Measurements from ENCODE around the gene SLC6A1. TPM values are rescaled to one million over a fixed set of nuclear protein-coding genes. Genes with fewer than 3 reads are reported as not detected.

The SLC6A1 gene
- total RNA-seq, 1 experiment from 2014 or later, result not detected

DNA sequence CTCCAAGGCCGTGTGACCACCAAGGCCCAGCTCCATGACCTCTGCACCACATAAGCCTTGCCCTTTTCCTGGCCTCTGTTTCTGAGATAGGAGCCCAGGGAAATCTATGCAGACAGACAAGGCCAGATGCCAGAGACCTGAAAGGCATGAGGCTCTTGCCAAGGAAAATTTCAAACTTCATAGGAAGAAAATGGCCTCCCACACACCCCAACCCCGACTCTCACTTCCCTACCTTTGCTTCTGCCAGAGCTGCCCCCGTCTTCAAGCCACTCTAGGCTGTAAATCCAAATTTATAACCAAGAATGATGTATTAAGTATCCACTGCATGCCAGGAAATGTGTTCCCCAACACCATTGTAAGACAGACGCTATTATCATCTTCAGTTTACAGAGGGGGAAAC, 96.3 kb downstream of the SLC6A1 start:
- H3K4me2 ChIP-seq (ENCODE audit: insufficient read depth, insufficient read length, low read length), result no peak overlapping the region
- no peak overlapping the region for H2BK5ac ChIP-seq (ENCODE audit: insufficient read length, low read length)
- no peaks in the 10 kb centered on the region; a peak in 1 of 5 replicates for H3K9me3 Mint-ChIP-seq
- H3T11ph ChIP-seq (ENCODE audit: low read length), result no peak overlapping the region
- H3K27me3 Mint-ChIP-seq (ENCODE audit: low read depth), result peaks cover 6% of the 10 kb centered on the region
- H3K18ac ChIP-seq (ENCODE audit: insufficient read length, low read depth, low read length), result no peak overlapping the region
- H3K4ac ChIP-seq (ENCODE audit: low read depth, low read length), result no peak overlapping the region
- H3K9ac ChIP-seq (ENCODE audit: extremely low read depth, insufficient read length, low read length), result no peak overlapping the region
- H2AFZ ChIP-seq (ENCODE audit: low read length), result no peak overlapping the region
- no peak overlapping the region for H2BK120ac ChIP-seq (ENCODE audit: low read depth, low read length, poor library complexity, severe bottlenecking)
- DNase-seq, result no peak
- no peak overlapping the region for H3K4me3 Mint-ChIP-seq
- H2BK12ac ChIP-seq (ENCODE audit: insufficient read length, low read depth, low read length), result no peak overlapping the region
- no peaks in the 10 kb centered on the region for H3K27me3 ChIP-seq (ENCODE audit: insufficient read depth, low read length)
- H2BK20ac ChIP-seq (ENCODE audit: low read depth, low read length, poor library complexity, severe bottlenecking), result no peak overlapping the region
- no peaks in the 10 kb centered on the region for H3K9me3 ChIP-seq (ENCODE audit: control insufficient read depth, low read depth, low read length)
- no peak overlapping the region for H3K56ac ChIP-seq (ENCODE audit: insufficient read length, low read depth, low read length)
- no peaks in the 10 kb centered on the region for H4K20me1 ChIP-seq (ENCODE audit: control insufficient read depth, insufficient read depth, insufficient read length)
- H2BK15ac ChIP-seq (ENCODE audit: low read depth, low read length), result no peak overlapping the region
- no peak overlapping the region for H4K5ac ChIP-seq (ENCODE audit: insufficient read length, low read depth, low read length)
- WGBS (ENCODE audit: extremely low coverage, insufficient read length, low lambda C conversion rate), result no CpG with 5 or more reads among the region's 4 CpGs
- TF ChIP-seq, protein P1, sequence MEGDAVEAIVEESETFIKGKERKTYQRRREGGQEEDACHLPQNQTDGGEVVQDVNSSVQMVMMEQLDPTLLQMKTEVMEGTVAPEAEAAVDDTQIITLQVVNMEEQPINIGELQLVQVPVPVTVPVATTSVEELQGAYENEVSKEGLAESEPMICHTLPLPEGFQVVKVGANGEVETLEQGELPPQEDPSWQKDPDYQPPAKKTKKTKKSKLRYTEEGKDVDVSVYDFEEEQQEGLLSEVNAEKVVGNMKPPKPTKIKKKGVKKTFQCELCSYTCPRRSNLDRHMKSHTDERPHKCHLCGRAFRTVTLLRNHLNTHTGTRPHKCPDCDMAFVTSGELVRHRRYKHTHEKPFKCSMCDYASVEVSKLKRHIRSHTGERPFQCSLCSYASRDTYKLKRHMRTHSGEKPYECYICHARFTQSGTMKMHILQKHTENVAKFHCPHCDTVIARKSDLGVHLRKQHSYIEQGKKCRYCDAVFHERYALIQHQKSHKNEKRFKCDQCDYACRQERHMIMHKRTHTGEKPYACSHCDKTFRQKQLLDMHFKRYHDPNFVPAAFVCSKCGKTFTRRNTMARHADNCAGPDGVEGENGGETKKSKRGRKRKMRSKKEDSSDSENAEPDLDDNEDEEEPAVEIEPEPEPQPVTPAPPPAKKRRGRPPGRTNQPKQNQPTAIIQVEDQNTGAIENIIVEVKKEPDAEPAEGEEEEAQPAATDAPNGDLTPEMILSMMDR (conservative IDR thresholded peaks at IDR 0.05), result no peak
- no peaks in the 10 kb centered on the region for H3K79me2 ChIP-seq (ENCODE audit: insufficient read depth, low read length)
- H3K23ac ChIP-seq (ENCODE audit: insufficient read length, low read depth, low read length), result no peak overlapping the region
- H3K36me3 Mint-ChIP-seq (ENCODE audit: insufficient read depth in 1 of 3, low read depth in 3 of 3), result no peaks in the 10 kb centered on the region
- no peak overlapping the region for H3K14ac ChIP-seq (ENCODE audit: insufficient read depth, low read length)
- H3K27ac ChIP-seq (ENCODE audit: insufficient read length, low read depth, low read length), result no peak overlapping the region
- H3K27ac Mint-ChIP-seq, result no peak overlapping the region
- no peak overlapping the region for H4K8ac ChIP-seq (replicated peaks; ENCODE audit: insufficient read length, low read depth, low read length)
- H4K91ac ChIP-seq (ENCODE audit: insufficient read length, low read depth, low read length), result no peak overlapping the region
- no peaks in the 10 kb centered on the region for H3K23me2 ChIP-seq (ENCODE audit: insufficient read length, low read depth, low read length, poor library complexity, severe bottlenecking)
- H3K4me1 ChIP-seq (ENCODE audit: insufficient read depth, low read length), result no peaks in the 10 kb centered on the region
- no peak overlapping the region for H2AK5ac ChIP-seq (ENCODE audit: insufficient read length, low read length)
- H3K79me1 ChIP-seq (ENCODE audit: insufficient read depth, low read depth, low read length, poor library complexity, severe bottlenecking), result no peaks in the 10 kb centered on the region
- H3K4me1 Mint-ChIP-seq, result no peaks in the 10 kb centered on the region

Other genes starting within 250 kb of the SLC6A1 start
- 1.5 and 1.9 TPM in 2 replicates for gene SLC6A11, start 176.5 kb upstream of the SLC6A1 start, total RNA-seq (2021)
- gene HRH1, start 161.7 kb downstream of the SLC6A1 start, total RNA-seq (2021), result 0.31 and 0.74 TPM in 2 replicates